ENCODE data around the gene SOWAHC.
A peak's percentile ranks its signal among the peaks of the same experiment; 100 is the strongest.

Gene SOWAHC

DNA sequence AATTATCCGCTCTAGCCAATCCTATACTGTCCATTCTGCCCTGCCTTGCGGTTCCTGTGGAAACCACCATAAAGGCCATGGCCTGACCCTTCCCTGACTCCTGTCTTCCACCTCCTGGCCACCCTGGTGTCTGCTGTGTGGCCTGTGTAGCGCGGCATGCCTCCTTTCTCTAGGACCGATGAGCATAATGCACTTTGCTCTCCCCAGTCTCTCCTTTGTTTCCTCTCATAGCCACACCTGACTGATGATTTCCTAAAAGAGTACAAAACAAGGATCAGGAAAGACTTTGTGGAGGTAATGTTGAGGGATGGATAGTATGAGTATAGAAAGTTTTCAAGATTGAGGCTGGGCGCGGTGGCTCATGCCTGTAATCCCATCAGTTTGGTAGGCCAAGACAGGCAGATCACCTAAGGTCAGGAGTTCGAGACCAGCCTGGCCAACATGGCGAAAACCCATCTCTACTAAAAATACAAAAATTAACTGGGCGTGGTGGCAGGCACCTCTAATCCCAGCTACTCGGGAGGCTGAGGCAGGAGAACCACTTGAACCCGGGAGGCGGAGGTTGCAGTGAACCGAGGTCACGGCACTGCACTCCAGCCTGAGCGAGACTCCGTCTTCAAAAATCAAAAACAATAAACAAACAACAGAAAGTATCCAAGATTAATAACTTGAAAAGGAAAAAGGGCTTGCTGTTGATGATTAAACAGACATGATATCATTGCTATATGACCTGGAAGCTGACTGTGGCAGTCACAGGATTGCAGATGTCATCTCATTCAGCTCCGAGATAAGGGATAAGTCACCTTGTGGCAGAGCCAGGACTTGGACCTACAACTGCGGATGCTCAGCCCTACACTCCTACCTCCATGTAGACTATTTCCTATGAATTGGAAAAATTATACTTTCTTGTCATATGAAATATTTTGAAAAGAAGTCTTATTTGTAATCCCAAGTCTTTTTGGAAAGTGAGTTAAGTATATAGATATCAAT lies 16.6 kb downstream of the SOWAHC start:
- Histone ChIP-seq H3K9ac (ENCODE audit: low read length) (no peak overlapping the region), H4K8ac (ENCODE audit: low read depth, low read length) (no peak overlapping the region), H3K79me1 (ENCODE audit: low read length) (no peaks in the 10 kb centered on the region), H3K56ac (ENCODE audit: low read length) (no peak overlapping the region), H3K27me3 (ENCODE audit: insufficient read depth, low read length, poor library complexity) (no peaks in the 10 kb centered on the region), H3K23ac (ENCODE audit: low read length) (no peak overlapping the region), H3K27ac (ENCODE audit: low read depth, low read length) (no peak overlapping the region), H3K4me2 (ENCODE audit: low read length) (no peak overlapping the region), H3K4me1 (ENCODE audit: control insufficient read depth, low read depth, low read length) (no peaks in the 10 kb centered on the region), H2BK5ac (ENCODE audit: low read length) (no peak overlapping the region), H4K5ac (ENCODE audit: low read length) (no peak overlapping the region), H3K36me3 (ENCODE audit: control insufficient read depth, insufficient read depth, low read length) (no peaks in the 10 kb centered on the region), H3K4ac (ENCODE audit: low read depth, low read length) (no peak overlapping the region), H2BK120ac (ENCODE audit: low read depth, low read length) (no peak overlapping the region), H3K18ac (ENCODE audit: low read length) (no peak overlapping the region), H2BK15ac (replicated peaks; ENCODE audit: low read depth) (no peak overlapping the region), H2AK5ac (ENCODE audit: low read length) (no peak overlapping the region), H3K4me3 (ENCODE audit: low read length) (no peak overlapping the region), H3K79me2 (ENCODE audit: control insufficient read depth, insufficient read depth, low read length) (no peaks in the 10 kb centered on the region)
- DNase-seq, result no peak
- no CpG with 5 or more reads among the region's 19 CpGs for WGBS (ENCODE audit: extremely low coverage, insufficient coverage, low lambda C conversion rate)

DNA sequence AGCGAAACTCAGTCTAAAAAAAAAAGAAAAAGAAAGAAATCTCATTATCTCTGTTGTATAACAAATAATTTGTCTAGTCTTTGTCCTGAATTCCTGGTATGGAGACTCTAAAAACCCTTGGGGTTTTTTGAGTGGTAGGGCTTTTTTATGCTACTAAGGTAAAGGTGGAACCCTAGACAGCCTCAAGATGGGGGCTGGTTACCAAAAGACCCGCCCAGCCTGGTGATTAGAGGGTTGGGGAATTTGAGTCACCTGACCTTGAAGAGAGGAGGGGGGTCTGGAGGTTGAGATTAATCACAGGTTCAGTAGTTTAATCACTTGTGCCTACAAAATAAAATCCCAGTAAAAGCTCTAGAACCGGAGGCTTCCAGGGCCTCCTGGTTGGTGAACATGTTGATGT lies 17.6 kb downstream of the SOWAHC start:
- no peak for DNase-seq
- Histone ChIP-seq H4K5ac (ENCODE audit: low read length) (no peak overlapping the region), H3K4me3 (ENCODE audit: low read length) (no peak overlapping the region), H2BK5ac (ENCODE audit: low read length) (no peak overlapping the region), H2AK5ac (ENCODE audit: low read length) (no peak overlapping the region), H3K18ac (ENCODE audit: low read length) (no peak overlapping the region), H3K4me2 (ENCODE audit: low read length) (no peak overlapping the region), H3K79me2 (ENCODE audit: control insufficient read depth, insufficient read depth, low read length) (no peaks in the 10 kb centered on the region), H3K27ac (ENCODE audit: low read depth, low read length) (no peak overlapping the region), H3K27me3 (ENCODE audit: insufficient read depth, low read length, poor library complexity) (no peaks in the 10 kb centered on the region), H3K23ac (ENCODE audit: low read length) (no peak overlapping the region), H2BK15ac (replicated peaks; ENCODE audit: low read depth) (no peak overlapping the region), H3K56ac (ENCODE audit: low read length) (peak overlapping the region; percentile 15), H2BK120ac (ENCODE audit: low read depth, low read length) (no peak overlapping the region), H3K79me1 (ENCODE audit: low read length) (no peaks in the 10 kb centered on the region), H3K9ac (ENCODE audit: low read length) (no peak overlapping the region), H3K4me1 (ENCODE audit: control insufficient read depth, low read depth, low read length) (no peaks in the 10 kb centered on the region), H3K36me3 (ENCODE audit: control insufficient read depth, insufficient read depth, low read length) (no peaks in the 10 kb centered on the region), H4K8ac (ENCODE audit: low read depth, low read length) (no peak overlapping the region), H3K4ac (ENCODE audit: low read depth, low read length) (no peak overlapping the region)
- no CpG with 5 or more reads among the region's 3 CpGs for WGBS (ENCODE audit: extremely low coverage, insufficient coverage, low lambda C conversion rate)

DNA sequence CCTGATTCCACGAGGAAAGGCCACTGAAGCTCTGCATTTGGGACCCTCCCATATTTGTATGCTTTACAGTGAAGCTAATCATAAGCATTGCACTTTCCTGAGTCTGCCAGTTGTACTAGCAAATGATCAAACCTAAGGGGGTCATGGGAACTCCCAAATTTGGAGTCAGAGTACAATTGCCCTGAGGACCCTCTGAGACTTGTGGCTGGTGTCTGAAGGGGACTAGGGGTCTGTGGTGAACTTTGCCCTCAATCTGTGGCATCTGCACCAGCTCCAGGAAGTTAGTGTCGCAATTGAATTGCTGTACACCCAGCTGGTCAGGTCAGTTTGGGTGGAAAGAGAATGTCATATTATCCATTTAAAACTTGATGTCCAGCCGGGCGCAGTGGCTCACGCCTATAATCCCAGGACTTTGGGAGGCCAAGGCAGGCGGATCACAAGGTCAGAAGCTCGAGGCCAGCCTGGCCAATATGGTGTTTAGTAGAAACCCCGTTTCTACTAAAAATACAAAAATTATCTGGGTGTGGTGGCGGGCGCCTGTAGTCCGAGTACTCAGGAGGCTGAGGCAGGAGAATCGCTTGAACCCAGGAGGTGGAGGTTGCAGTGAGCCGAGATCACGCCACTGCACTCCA lies 18.1 kb downstream of the SOWAHC start:
- Histone ChIP-seq H2BK120ac (ENCODE audit: low read depth, low read length) (no peak overlapping the region), H3K4me1 (ENCODE audit: control insufficient read depth, low read depth, low read length) (no peaks in the 10 kb centered on the region), H3K79me2 (ENCODE audit: control insufficient read depth, insufficient read depth, low read length) (no peaks in the 10 kb centered on the region), H4K8ac (ENCODE audit: low read depth, low read length) (no peak overlapping the region), H3K56ac (ENCODE audit: low read length) (no peak overlapping the region), H3K23ac (ENCODE audit: low read length) (no peak overlapping the region), H2AK5ac (ENCODE audit: low read length) (no peak overlapping the region), H3K79me1 (ENCODE audit: low read length) (no peaks in the 10 kb centered on the region), H4K5ac (ENCODE audit: low read length) (no peak overlapping the region), H3K27ac (ENCODE audit: low read depth, low read length) (no peak overlapping the region), H2BK5ac (ENCODE audit: low read length) (no peak overlapping the region), H2BK15ac (replicated peaks; ENCODE audit: low read depth) (no peak overlapping the region), H3K4me2 (ENCODE audit: low read length) (no peak overlapping the region), H3K36me3 (ENCODE audit: control insufficient read depth, insufficient read depth, low read length) (no peaks in the 10 kb centered on the region), H3K18ac (ENCODE audit: low read length) (no peak overlapping the region), H3K27me3 (ENCODE audit: insufficient read depth, low read length, poor library complexity) (no peaks in the 10 kb centered on the region), H3K4me3 (ENCODE audit: low read length) (no peak overlapping the region), H3K9ac (ENCODE audit: low read length) (no peak overlapping the region), H3K4ac (ENCODE audit: low read depth, low read length) (no peak overlapping the region)
- DNase-seq, result no peak
- no CpG with 5 or more reads among the region's 14 CpGs for WGBS (ENCODE audit: extremely low coverage, insufficient coverage, low lambda C conversion rate)

DNA sequence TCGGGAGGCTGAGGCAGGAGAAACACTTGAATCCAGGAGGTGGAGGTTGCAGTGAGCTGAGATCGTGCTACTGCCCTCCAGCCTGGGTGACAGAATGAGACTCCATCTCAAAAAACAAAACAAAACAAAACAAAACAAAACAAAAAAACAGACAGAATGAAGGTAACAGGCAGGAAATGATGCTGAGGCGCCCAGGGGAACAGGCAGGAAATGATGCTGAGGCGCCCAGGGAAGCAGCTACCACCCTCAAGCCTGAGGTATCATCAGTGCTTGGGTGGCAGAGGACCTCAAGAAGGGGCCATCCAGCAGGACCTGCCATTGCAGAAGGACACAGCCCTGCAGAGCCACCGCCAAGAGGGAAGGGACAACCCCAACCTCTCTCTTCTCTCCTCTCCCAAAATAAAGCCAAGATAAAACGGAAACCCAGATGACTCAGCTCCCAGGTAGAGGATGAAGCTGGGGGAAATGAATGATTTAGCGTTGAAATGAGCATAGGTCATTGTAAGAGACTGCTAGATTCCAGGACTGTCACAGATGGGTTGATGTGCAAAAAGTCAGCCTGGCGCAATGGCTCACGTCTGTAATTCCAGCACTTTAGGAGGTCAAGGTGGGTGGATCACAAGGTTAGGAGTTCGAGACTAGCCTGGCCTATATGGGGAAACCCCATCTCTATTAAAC lies 19.3 kb downstream of the SOWAHC start:
- no peaks in the 10 kb centered on the region for H3K36me3 ChIP-seq (ENCODE audit: control insufficient read depth, insufficient read depth, low read length)
- WGBS (ENCODE audit: extremely low coverage, insufficient coverage, low lambda C conversion rate), result no CpG with 5 or more reads among the region's 10 CpGs
- H3K56ac ChIP-seq (ENCODE audit: low read length), result no peak overlapping the region
- DNase-seq, result no peak
- H3K27me3 ChIP-seq (ENCODE audit: insufficient read depth, low read length, poor library complexity), result no peaks in the 10 kb centered on the region
- H2BK5ac ChIP-seq (ENCODE audit: low read length), result no peak overlapping the region
- no peak overlapping the region for H4K8ac ChIP-seq (ENCODE audit: low read depth, low read length)
- no peak overlapping the region for H2BK120ac ChIP-seq (ENCODE audit: low read depth, low read length)
- no peaks in the 10 kb centered on the region for H3K4me1 ChIP-seq (ENCODE audit: control insufficient read depth, low read depth, low read length)
- H3K4ac ChIP-seq (ENCODE audit: low read depth, low read length), result no peak overlapping the region
- H3K9ac ChIP-seq (ENCODE audit: low read length), result no peak overlapping the region
- no peak overlapping the region for H4K5ac ChIP-seq (ENCODE audit: low read length)
- no peaks in the 10 kb centered on the region for H3K79me1 ChIP-seq (ENCODE audit: low read length)
- H3K27ac ChIP-seq (ENCODE audit: low read depth, low read length), result no peak overlapping the region
- no peak overlapping the region for H3K18ac ChIP-seq (ENCODE audit: low read length)
- no peak overlapping the region for H2AK5ac ChIP-seq (ENCODE audit: low read length)
- H3K23ac ChIP-seq (ENCODE audit: low read length), result no peak overlapping the region
- H3K4me3 ChIP-seq (ENCODE audit: low read length), result no peak overlapping the region
- no peak overlapping the region for H2BK15ac ChIP-seq (replicated peaks; ENCODE audit: low read depth)
- no peak overlapping the region for H3K4me2 ChIP-seq (ENCODE audit: low read length)
- no peaks in the 10 kb centered on the region for H3K79me2 ChIP-seq (ENCODE audit: control insufficient read depth, insufficient read depth, low read length)

DNA sequence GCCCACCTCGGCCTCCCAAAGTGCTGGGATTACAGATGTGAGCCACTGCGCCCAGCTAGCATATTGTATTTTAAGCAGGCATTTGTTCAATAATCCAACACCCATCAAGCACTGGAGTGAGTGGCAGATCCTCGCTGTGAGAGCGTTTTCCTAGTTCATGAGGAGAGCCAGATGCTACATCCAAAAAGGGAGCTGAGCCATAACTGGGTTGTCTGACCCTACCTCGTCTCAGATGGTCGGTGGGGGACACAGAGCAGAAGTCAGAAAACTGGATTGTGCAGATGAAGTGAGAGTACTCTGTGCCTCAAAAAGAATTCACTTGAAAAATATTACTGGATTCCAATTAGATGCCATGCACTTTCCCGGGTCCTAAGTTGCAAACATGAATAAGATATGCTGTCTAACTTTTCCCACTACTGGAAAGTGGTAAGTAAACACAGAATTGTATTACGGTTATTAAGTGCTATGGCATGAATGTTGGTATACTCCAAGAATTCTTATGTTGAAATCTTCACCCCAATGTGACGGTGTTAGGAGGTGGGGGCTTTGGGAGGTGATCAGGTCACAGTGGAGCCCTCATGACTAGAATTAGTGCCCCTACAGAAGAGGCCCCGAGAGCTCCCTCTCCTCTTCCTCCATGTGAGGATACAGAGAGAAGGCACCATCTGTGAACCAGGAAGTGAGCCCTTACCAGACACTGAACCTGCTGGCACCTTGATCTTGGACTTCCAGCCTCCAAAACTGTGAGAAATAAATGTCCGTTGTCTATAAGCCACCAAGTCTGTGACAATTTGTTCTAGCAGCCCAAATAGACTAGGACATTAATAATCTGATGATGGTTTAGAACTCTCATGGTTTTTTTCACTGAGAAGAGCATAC lies 21.5 kb downstream of the SOWAHC start:
- no peak overlapping the region for H3K4me2 ChIP-seq (ENCODE audit: low read length)
- no peak overlapping the region for H2BK5ac ChIP-seq (ENCODE audit: low read length)
- H2BK15ac ChIP-seq (replicated peaks; ENCODE audit: low read depth), result no peak overlapping the region
- no peak overlapping the region for H2AK5ac ChIP-seq (ENCODE audit: low read length)
- H3K36me3 ChIP-seq (ENCODE audit: control insufficient read depth, insufficient read depth, low read length), result no peaks in the 10 kb centered on the region
- no peak overlapping the region for H3K27ac ChIP-seq (ENCODE audit: low read depth, low read length)
- no peak overlapping the region for H4K8ac ChIP-seq (ENCODE audit: low read depth, low read length)
- no peak for DNase-seq
- H2BK120ac ChIP-seq (ENCODE audit: low read depth, low read length), result no peak overlapping the region
- H4K5ac ChIP-seq (ENCODE audit: low read length), result no peak overlapping the region
- H3K27me3 ChIP-seq (ENCODE audit: insufficient read depth, low read length, poor library complexity), result no peaks in the 10 kb centered on the region
- no peaks in the 10 kb centered on the region for H3K4me1 ChIP-seq (ENCODE audit: control insufficient read depth, low read depth, low read length)
- no peak overlapping the region for H3K18ac ChIP-seq (ENCODE audit: low read length)
- H3K9ac ChIP-seq (ENCODE audit: low read length), result no peak overlapping the region
- no peaks in the 10 kb centered on the region for H3K79me1 ChIP-seq (ENCODE audit: low read length)
- no peak overlapping the region for H3K4ac ChIP-seq (ENCODE audit: low read depth, low read length)
- no peak overlapping the region for H3K4me3 ChIP-seq (ENCODE audit: low read length)
- no peaks in the 10 kb centered on the region for H3K79me2 ChIP-seq (ENCODE audit: control insufficient read depth, insufficient read depth, low read length)
- H3K23ac ChIP-seq (ENCODE audit: low read length), result no peak overlapping the region
- WGBS (ENCODE audit: extremely low coverage, insufficient coverage, low lambda C conversion rate), result no CpG with 5 or more reads among the region's 11 CpGs
- H3K56ac ChIP-seq (ENCODE audit: low read length), result no peak overlapping the region

Data from mesendoderm (in vitro differentiated cells).